ENCODE results near the gene ERF. TPM values are rescaled to one million over a fixed set of nuclear protein-coding genes. Genes with fewer than 3 reads are reported as not detected.

ERF gene
- polyA plus RNA-seq, 12 donors = 27.1 to 66.4 (median 32.7) TPM; not detected in 1

DNA sequence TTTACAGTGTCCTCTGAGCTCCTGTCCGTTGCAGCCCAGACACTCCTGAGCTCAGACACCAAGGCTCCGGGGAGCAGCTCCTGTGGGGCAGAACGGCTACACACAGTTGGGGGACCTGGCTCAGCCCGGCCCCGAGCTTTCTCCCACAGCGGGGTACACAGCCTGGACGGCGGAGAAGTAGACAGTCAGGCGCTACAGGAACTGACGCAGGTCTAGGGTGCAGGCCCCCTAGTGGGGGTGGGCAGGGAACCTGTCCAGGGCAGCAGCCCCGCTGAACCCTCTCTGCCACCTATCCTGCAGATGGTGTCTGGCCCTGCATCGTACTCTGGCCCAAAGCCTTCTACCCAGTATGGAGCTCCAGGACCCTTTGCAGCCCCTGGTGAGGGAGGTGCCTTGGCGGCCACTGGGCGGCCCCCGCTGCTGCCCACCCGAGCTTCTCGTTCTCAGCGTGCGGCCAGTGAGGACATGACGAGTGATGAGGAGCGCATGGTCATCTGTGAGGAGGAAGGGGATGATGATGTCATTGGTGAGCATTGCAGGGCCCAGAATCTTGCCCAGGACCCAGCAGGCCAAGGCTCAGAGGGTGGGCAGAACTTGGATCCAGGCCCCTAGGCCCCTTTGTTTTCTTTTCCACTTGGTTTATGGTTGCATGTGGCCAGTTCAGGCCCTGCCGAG is 34.1 kb upstream of the ERF start:
- no peak for DNase-seq

DNA sequence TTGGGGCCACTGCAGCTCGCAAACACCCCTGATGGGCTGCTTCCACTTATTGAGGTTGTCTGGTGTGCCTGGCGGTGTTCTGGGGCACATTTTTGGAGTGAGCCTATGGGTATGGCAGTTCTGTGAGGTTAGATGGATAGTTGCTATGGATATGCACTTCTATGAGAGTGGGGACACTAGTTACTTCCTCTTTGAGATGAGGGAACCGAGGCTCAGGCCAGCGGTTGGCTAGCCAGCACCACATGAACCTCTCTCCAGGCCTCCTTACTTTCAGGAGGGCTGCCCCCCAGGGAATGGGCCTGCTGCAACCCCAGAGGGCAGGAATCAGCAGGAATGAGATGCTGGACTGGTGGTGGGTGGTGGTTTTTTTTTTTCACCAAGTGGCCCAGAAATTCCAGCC is 33.5 kb upstream of the ERF start:
- no peak for DNase-seq

DNA sequence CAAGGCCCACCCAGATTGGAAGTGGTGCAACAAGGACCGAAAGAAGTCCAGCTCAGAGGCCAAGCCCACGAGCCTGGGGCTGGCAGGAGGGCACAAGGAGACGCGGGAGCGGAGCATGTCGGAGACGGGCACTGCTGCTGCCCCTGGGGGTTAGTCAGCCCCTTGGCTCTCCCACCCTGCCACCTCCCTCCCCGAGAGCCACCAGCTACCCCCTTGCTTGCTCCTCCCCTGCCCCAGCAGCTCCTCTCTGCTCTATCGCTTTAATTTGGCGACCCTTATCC is 32.8 kb upstream of the ERF start:
- DNase-seq = no peak

DNA sequence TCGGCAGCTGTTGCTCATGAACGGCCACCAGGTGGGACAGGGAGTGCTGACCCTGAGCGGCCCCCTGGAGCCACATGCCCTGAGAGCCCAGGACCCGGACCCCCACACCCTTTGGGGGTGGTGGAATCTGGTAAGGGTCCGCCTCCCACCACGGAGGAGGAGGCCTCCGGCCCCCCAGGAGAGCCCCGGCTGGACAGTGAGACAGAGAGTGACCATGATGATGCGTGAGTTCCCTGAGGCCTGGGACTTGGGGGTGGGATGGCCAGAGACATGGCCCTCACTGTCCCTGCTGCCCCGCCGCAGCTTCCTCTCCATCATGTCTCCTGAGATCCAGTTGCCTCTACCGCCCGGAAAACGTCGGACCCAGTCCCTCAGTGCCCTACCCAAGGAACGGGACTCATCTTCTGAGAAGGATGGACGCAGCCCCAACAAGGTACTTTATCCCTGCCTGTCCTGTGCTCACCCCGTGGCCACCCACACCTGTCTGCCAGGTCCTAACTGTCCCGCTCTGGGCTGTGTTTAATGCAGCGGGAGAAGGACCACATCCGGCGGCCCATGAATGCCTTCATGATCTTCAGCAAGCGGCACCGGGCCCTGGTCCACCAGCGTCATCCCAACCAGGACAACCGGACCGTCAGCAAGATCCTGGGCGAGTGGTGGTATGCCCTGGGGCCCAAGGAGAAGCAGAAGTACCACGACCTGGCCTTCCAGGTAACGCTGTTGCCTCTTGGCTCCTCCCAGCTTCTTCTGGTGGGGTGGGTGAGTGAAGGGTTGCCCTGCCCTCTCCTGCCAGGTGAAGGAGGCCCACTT is 32.3 kb upstream of the ERF start:
- no peak for DNase-seq

DNA sequence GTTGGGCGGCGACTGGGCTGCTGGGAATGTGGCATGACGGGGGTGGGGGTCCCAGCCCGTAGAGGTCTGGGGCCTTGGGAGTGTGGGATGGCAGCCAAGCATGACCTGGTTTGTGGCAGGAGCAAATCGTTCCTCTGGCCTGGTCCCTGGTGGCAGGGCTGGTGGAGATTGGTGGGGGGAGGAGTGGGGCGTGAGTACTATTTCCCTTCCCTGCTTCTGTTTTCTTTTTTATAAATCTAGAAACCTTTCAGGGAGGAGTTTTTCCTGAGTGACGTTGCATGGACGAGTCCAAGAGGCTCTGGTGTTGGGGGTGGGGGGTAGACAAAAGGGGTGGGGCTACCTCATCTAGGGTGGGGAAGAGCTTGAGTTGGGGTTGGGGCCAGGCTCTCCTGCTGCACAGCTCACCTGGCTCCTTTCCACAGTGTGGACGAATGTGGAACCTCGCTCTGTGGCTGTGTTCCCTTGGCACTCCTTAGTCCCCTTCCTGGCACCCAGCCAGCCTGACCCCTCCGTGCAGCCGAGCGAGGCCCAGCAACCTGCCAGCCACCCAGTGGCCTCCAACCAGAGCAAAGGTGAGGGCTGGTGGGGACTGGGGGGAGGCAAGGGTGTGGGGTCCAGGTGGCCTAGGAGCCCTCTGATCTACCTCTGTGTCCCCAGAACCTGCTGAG is 31.6 kb upstream of the ERF start:
- DNase-seq = no peak

DNA sequence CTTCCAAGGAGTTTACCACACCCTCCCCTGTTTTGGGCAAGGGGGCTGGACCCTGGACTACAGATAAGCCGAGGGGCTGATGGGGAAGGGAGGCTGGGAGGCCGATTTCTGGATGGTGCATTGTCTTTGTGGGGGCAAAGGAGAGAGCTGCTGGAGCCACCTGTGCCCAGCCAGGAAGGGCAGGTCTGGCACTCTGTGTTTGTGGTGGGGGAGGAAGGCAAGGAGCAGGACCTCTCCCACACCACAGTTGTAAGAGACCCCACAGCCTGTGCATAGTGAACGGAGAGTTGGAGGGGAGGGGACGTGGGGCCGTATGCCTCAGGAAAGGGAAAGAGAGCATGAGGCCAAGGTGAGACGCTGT is 31.0 kb upstream of the ERF start:
- DNase-seq = no peak

DNA sequence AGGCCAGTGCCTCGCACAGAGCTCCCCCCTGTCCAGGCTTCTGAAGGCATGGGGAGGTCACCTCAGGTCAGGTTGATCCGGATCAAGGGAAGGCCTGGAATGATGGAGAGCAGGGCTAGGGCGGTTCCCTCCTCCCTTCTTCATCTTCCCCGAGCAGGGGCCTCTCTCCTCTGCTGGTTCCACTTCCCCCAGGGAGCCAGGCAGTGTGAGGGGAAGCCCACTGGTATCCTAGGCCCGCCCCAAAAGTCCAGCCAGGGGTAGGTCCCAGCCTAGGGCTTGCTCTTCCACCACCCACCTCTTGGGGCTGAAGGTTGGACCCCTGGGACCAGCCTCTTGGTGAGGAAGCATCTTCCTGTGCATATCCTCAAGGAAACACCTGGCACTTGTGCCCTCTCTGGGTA is 30.6 kb upstream of the ERF start:
- DNase-seq = no peak

DNA sequence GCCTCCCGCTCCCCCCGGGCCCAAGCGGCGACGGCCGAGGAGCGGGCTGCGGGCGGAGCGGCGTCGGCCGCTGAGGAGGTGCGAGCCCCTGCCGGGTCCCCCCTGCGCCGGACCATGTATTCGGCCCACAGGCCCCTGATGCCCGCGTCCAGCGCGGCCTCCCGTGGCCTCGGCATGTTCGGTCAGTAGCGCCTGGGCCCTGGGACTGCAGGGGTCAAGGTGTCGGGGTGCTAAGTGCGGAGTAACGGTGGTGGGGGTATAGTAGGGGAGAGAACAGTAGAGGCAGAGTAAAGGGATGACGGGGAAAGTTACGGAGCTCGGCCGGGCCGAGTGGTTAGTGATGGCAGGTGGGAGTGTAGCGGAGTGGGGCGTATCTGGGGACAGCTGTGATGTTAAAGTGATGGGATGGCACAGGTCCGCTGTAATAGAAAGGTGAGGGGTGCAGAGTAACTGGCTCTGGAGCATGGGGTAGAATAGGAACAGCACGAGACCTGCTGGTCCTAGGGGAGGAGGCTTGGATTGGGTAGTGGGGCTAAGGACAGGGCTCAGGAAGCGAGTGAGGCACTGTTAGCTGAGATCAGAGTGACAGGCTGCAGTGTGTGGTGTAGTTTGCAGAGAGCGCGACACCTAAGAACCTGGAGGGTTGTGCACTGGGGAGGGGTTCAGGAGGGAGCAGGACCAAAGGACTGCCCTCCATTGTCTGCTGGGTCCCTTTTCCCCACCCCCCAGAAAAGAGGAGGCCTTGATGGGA is 29.8 kb upstream of the ERF start:
- DNase-seq = no peak

DNA sequence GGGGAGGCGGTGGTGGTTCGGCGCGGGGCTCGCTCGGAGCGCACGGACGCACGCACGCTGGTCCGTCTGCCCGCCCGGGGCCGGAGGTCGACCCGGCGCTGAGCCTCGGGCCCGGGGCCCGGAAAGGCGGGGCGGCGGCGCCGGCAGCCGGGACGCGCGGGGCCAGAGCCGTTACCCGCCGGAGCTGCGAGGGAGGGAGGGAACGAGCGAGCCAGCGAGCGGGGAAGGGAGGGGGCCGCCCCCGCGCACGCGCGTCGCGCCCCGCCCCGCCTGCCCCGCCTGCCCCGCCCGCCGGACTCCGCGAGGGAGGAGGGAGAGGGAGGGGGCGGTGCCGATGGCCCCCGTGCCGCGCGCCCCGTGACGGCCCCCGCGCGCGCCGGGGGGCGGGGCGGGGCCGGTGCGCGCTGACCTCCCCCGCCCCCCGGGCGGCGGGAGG is 29.2 kb upstream of the ERF start:
- no peak for DNase-seq

DNA sequence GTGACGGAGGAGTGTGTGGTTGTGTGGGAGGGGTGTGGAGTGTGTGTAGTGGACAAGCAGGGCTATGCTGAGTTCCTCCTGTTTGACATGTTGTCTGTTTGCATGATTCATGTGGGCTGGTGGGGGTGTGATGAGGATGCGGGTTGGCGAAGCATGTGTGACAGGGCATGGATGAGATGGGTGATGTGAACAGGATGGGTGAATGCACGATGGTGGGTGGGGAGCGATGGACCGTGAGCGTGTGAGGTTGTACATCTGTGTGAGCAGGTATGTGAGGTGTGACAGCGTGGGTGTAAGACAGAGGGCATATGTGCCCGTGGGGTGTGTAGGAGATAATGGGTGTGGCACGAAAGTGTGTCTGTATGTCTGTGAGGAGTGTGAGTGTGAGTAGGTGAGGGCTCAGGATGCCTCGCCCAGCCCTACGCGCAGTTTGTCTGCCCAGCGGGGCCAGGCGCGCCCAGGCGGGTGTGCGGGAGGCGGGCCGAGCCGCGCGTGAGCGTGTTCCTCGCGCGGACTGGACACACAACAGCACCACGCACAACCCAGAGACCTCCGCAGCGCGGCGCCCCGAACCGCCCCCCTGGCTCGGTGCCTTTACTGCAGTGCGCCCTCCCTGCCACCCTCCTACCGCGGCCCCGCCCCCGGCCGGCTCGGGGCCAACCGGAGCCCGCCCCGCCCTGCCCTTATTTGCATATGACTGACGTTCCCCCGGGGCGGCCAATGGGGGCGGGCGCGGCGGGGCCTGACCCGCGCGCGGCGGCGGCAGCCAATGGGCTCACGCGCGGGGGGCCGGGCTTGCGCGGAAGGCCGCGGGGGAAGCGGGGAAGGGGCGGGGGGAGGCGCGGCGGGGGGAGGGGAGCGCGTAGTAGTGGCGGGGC is 28.5 kb upstream of the ERF start:
- DNase-seq = peak; percentile 93

DNA sequence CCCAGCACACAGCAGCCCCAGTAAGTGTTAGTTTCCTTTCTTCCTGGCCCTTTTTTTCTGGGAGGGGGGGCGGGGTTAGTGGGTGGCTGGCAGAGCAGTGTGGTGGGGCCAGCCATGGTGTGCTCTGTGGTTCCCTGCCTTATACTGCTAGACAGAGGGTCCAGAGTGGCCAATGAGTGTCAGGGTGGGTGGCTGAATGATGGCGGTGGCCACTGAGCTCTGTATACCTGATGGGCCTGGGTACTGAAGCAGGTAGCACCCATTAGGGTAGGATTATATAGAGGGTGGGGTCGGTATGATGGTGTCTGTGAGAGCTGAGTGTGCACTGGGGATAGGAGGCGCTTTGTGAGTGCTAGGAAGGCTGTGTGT is 27.9 kb upstream of the ERF start:
- no peak for DNase-seq

DNA sequence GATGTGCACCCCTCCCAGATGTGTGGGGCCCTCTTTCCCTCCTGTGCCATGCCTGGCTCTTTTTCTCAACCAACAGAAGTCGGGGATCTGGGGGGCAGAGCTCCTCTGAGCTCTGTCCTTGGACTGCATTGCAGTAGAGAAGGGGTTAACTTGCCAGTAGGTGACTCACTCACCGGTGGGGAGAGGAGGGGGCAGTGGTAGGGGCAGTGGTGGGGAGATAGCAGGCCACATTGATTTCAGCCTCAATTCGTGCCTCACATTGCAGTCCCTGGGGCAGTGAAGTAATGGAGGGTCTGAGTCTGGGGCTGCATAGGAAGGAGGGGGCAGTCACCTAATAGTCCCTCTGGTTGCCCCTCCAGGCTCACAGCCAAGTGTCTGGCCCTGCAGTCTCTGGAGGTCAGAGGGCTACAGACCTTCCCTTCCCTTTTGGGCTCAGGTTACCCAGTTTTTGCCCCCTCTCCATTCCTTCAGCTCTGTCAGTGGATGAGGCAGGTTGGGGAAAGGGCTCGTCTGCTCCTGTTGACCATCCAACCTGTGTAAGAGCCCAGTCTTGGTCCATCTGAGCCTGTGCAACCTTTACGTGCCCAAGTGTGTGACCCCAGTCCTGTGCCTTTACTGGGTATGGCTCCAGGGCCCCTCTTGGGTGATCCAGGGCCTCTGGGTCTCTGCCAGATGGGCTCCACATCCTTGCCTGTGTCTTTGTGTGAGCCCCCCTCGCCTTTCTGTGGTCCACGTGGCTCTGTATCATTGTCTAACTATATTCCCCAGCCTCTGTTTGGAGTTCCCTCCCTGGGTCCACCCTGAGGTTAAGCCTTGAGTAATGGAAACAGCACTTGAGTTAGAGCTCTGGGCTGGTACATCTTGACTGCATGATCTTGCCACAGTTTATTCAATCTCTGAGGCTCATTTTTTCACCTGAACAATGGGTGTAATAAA is 27.2 kb upstream of the ERF start:
- no peak for DNase-seq

DNA sequence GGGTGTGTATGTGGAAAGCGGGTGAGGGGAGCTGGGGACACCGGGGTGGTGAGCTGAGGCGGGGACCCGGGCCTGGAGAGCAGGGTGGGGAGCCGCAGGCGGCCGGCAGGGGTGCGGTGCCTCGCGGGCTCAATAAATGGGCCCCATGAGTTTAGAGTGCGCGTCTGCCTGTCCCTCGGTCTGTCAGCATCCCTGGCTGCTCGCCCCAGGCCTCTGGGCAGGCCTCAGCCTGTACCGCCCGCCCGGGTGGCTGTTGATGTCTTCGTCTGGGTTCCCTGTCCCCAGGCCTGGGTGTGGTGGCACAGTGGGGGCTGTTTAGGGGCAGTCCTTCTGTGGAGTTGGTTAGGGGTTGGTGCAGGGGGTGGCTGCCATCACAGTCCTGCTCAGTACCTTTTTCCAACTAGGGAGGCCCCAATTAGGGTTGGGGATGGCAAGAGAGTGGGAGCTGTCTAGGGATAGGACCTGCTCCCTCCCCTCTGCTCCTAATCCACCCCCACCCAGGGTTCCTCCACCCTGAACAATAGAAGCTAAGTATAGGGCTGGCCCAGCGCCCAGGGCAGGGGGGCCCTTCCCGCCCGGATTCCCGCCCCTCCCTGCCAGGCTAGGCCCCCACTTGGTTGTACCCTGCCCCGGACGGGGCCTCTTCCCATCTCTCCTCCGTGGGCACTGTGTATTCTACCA is 26.4 kb upstream of the ERF start:
- no peak for DNase-seq

DNA sequence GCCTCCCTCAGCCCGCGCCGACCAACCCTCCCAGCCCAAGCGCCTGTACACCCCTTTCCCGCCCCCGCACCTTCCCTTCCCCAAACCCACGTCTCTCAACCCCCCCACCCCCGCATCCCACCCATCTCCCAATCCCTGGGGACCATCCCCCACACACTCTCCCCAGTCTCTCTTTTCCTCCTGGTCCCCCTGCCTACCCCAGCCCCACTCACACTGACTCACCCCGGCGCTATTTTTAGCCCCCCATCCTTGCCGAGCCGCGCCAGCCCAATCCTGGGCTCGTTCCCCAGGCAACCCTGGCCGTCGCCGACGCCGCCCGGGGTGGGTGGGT is 25.9 kb upstream of the ERF start:
- no peak for DNase-seq

DNA sequence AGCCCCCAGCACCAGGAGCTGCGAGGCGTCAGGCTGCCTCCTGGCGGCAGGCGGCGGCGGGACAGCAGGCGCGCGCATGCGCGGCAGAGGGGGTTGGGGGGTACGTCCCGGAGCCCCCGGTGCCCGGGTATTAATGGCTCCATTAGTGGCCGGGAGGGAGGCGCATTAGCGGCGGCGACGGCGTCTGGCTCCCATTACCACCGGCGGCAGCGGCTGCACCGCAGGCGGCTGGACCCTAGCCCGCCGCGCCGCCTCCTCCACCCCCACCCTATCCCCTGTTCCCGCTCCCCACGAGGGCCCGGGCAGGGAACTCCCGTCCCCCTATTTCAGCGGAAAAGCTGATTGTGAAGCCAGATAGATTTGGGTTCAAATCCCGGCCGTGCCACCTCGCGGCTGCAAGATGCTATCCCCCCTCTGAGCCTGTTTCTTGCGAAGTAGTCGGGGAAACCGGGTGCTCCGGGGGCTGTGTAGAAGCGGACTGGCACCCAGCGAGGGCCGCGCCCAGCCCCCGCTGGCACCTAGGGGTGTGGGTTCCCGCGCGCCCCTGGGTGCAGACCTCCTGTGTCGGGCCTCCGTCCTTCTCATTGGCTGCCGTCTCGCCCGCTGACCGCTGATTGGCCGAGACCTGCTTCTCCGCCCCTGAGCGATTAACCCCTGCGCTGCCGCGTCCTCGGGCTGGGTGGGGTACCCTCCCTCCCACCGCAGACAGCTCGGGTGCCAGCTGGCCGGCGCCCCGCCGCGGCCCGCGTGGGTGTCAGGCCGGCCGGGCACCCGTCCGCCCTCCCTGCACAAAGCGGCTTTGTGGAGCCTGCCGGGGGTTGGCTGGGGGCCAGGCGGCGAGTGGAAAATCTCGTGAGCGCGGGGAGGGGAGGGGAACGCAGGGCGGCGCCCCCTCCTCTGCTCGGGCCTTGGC is 25.2 kb upstream of the ERF start:
- peak; percentile 93 for DNase-seq

DNA sequence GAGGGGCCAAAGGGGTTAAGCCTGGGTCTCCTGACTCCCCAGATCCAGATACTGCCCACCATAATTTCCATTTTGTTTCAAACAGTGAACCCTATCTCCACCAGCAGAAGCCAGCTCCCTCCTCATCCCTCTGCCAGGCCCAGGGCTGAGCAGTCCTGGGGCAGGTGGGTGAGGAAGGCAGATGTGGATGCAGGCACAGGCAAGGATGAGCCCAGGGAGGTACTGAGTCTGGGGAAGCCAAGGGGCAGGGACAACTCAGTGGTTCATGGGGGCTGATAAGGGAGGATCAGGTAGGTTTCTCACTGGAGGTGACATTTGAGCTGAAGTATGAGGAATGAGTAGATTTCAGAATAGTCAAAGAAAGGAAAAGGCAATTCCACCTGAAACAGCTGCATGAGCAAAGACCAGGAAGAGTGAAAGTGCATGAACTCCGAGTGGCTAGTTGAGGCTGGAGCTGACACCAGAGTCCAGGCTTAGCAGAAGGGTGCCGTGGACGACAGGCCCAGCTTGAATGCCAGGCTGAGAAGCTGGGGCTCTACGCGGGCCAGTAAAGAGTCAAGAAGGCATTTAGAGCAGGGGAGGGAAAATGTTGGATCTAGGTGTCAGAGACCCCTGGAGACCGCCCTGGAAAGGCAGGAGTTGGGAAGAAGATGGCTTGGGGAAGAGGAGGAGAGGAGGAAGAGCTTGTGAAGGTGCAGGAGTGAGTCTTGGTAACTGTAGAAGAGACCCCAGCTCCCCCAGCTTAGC is 24.4 kb upstream of the ERF start:
- no peak for DNase-seq

DNA sequence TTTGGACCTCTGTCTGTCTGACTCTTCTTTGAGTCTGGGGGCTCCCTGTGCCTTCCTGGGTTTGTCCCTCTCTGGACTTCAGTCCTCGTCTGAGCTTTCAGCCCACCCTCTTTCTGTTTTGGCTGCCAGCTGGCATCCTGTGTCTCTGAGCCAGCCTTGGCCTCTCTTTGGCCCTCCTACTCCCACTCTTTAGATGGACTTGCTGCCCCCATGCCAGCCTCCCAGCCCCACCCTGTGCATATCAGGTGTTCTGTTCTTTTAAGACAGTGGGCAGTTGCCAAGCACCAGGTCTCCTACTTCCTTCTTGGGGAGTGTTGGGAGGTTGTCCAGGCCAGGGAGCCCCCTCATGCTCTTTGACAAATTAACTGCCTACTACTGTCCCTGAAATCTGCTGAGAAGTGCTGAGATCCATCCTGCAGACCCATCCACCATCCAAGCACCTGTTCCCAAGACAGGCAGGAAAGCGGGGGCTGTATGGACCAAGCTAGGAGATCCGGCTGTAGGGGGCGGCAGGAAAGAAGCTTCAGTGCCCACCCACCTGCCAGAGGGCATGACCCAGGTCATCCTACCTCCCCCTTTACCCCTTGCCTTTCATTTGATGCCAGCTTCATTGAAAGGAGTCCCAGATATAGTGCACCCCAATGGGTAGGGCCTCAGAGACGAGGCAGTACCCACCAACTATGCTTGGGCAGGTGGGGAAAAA is 23.7 kb upstream of the ERF start:
- no peak for DNase-seq

Data from muscle of arm (tissue), 12 donors.